MCF 10A (cell line): ENCODE measurements around the gene PNPLA7. TPM values are rescaled to one million over a fixed set of nuclear protein-coding genes. Genes with fewer than 3 reads are reported as not detected.

Experiments
- BruUV-seq: library from RNA; stranded (reverse); fragments of 400-500 nt; replicated peaks from 2 replicates; lab custom pipeline; 2021; lab: Mats Ljungman, UMichigan
- CTCF ChIA-PET: fragments of 300-600 bp; sonication (Branson Sonifier 250); formaldehyde crosslinking; extraction: SDS; loops from one replicate; lab custom pipeline; 2021; ENCODE audit warnings: antibody characterized with exemption, inconsistent platforms; lab: Yijun Ruan, JAX
- POLR2A ChIA-PET: fragments of 300-600, 350-650 bp; sonication (Branson Sonifier 250); formaldehyde crosslinking; extraction: SDS; loops from one replicate; lab custom pipeline; 2020; ENCODE audit warnings: antibody characterized with exemption, inconsistent platforms; lab: Yijun Ruan, JAX
- DNase-seq: peaks from one replicate; pipeline ENCODE4 v3.0.0-alpha.2; 2018; ENCODE audit not compliant: unreplicated experiment
- H3K27ac Mint-ChIP-seq: one replicate; pipeline ENCODE4 v1.8.0; 2022; ENCODE audit warnings: mild to moderate bottlenecking, low read depth, mixed read lengths; ENCODE audit not compliant: unreplicated experiment
- H3K27me3 Mint-ChIP-seq: one replicate; pipeline ENCODE4 v1.8.0; 2022; ENCODE audit warnings: mixed read lengths; ENCODE audit not compliant: insufficient read depth, unreplicated experiment
- H3K36me3 Mint-ChIP-seq: one replicate; pipeline ENCODE4 v1.8.0; 2022; ENCODE audit warnings: mild to moderate bottlenecking, moderate library complexity, mixed read lengths; ENCODE audit not compliant: insufficient read depth, unreplicated experiment
- H3K4me1 Mint-ChIP-seq: one replicate; pipeline ENCODE4 v1.8.0; 2022; ENCODE audit warnings: mixed read lengths; ENCODE audit not compliant: insufficient read depth, unreplicated experiment
- H3K4me3 Mint-ChIP-seq: one replicate; pipeline ENCODE4 v1.8.0; 2022; ENCODE audit warnings: mild to moderate bottlenecking, moderate library complexity, mixed read lengths; ENCODE audit not compliant: unreplicated experiment
- H3K9me3 Mint-ChIP-seq: one replicate; pipeline ENCODE4 v1.8.0; 2022; ENCODE audit warnings: mixed read lengths; ENCODE audit not compliant: unreplicated experiment
- intact Hi-C: fragments of 100-400 bp; cut with micrococcal nuclease; formaldehyde crosslinking; loops from 2 replicates; pipeline ENCODE4 v1.14.1; 2022
- total RNA-seq: library from RNA; stranded (reverse); gene quantifications from 2 replicates; pipeline ENCODE4 v1.2.3, GENCODE V29; 2022
- TF ChIP-seq, protein P1 (sequence below): fragments of 200-600 bp; IDR thresholded peaks from one replicate; pipeline ENCODE4 v1.8.0; 2022; ENCODE audit warnings: antibody characterized with exemption, mild to moderate bottlenecking; ENCODE audit not compliant: unreplicated experiment

PNPLA7 gene
- total RNA-seq, 1 experiment from 2014 or later = 0.86 TPM

GRCh38 chr9:137433349-137433915 lies 116.8 kb downstream of the PNPLA7 start:
- POLR2A ChIA-PET = interaction anchor here (3.3 kb wide), 1 partner anchor 10 kb away, joined by 14 read pairs; the partner anchor contains the start of gene ENTPD8
- DNase-seq = no peak
- no peak overlapping the region for H3K27ac Mint-ChIP-seq
- no peaks in the 10 kb centered on the region for H3K9me3 Mint-ChIP-seq
- CTCF ChIA-PET = interaction anchor here (0.6 kb wide), 2 partner anchors 12 to 1639 kb away, joined by 3 read pairs; no protein-coding TSS in a partner anchor
- no peak overlapping the region for H3K4me3 Mint-ChIP-seq
- no peaks in the 10 kb centered on the region for H3K27me3 Mint-ChIP-seq
- TF ChIP-seq, protein P1, sequence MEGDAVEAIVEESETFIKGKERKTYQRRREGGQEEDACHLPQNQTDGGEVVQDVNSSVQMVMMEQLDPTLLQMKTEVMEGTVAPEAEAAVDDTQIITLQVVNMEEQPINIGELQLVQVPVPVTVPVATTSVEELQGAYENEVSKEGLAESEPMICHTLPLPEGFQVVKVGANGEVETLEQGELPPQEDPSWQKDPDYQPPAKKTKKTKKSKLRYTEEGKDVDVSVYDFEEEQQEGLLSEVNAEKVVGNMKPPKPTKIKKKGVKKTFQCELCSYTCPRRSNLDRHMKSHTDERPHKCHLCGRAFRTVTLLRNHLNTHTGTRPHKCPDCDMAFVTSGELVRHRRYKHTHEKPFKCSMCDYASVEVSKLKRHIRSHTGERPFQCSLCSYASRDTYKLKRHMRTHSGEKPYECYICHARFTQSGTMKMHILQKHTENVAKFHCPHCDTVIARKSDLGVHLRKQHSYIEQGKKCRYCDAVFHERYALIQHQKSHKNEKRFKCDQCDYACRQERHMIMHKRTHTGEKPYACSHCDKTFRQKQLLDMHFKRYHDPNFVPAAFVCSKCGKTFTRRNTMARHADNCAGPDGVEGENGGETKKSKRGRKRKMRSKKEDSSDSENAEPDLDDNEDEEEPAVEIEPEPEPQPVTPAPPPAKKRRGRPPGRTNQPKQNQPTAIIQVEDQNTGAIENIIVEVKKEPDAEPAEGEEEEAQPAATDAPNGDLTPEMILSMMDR = no peak
- H3K4me1 Mint-ChIP-seq = no peaks in the 10 kb centered on the region
- H3K36me3 Mint-ChIP-seq = peaks cover 8% of the 10 kb centered on the region
- intact Hi-C loops = no loop called here
- BruUV-seq = no TSS peak

- Mint-ChIP-seq H3K27ac (no peak overlapping the region), H3K9me3 (no peaks in the 10 kb centered on the region), H3K36me3 (peaks cover 8% of the 10 kb centered on the region), H3K4me1 (no peaks in the 10 kb centered on the region), H3K27me3 (no peaks in the 10 kb centered on the region), H3K4me3 (no peak overlapping the region)
- BruUV-seq = no TSS peak
- CTCF ChIA-PET = interaction anchor here (0.6 to 0.7 kb wide), 2 partner anchors 9 to 12 kb away, joined by 3 to 4 read pairs; partner anchors contain the start of gene ENTPD8
- TF ChIP-seq, protein P1 = no peak
- intact Hi-C loops = no loop called here
- POLR2A ChIA-PET = interaction anchor here (3.3 kb wide), 1 partner anchor 10 kb away, joined by 14 read pairs; the partner anchor contains the start of gene ENTPD8
- DNase-seq = no peak
Observed at GRCh38 chr9:137432687-137433348, 117.4 kb downstream of the PNPLA7 start.

- Mint-ChIP-seq H3K27me3 (no peaks in the 10 kb centered on the region), H3K4me3 (no peak overlapping the region), H3K9me3 (no peaks in the 10 kb centered on the region), H3K36me3 (peaks cover 8% of the 10 kb centered on the region), H3K4me1 (no peaks in the 10 kb centered on the region), H3K27ac (no peak overlapping the region)
- POLR2A ChIA-PET = interaction anchor here (0.7 to 3.3 kb wide), 2 partner anchors 9 to 11 kb away, joined by 3 to 14 read pairs; partner anchors contain the start of genes ENTPD8, EXD3 and NOXA1
- CTCF ChIA-PET = interaction anchor here (0.8 kb wide), 1 partner anchor 9 kb away, joined by 3 read pairs; the partner anchor contains the start of gene EXD3
- no peak for DNase-seq
- TF ChIP-seq, protein P1 = no peak
- no TSS peak for BruUV-seq
- intact Hi-C loops = no loop called here
Observed at GRCh38 chr9:137431416-137431931, 118.7 kb downstream of the PNPLA7 start.
